Measurements from ENCODE around the gene MOB3C.

Gene MOB3C

DNA sequence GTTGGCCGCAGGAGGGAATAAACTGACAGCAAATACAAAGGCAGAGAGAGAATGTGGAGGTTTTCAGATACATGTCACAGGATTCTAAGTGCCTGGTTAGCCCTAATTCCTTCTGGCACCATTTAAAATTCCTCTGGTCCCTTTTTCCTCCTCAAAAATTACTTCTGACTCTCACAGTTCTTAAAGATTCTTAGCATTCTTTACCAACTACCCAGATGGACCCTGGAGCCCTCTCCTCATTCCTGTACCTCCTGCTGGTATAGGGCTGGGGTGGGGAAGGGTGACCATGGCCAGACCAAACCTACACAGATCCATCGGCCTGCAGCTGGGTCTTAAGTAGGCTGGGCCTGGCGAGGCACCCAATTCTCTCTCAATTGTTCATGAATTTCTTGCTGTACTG, 19.8 kb downstream of the MOB3C start:
- no peak overlapping the region for H3K27ac Mint-ChIP-seq
- TF ChIP-seq, protein P1, sequence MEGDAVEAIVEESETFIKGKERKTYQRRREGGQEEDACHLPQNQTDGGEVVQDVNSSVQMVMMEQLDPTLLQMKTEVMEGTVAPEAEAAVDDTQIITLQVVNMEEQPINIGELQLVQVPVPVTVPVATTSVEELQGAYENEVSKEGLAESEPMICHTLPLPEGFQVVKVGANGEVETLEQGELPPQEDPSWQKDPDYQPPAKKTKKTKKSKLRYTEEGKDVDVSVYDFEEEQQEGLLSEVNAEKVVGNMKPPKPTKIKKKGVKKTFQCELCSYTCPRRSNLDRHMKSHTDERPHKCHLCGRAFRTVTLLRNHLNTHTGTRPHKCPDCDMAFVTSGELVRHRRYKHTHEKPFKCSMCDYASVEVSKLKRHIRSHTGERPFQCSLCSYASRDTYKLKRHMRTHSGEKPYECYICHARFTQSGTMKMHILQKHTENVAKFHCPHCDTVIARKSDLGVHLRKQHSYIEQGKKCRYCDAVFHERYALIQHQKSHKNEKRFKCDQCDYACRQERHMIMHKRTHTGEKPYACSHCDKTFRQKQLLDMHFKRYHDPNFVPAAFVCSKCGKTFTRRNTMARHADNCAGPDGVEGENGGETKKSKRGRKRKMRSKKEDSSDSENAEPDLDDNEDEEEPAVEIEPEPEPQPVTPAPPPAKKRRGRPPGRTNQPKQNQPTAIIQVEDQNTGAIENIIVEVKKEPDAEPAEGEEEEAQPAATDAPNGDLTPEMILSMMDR (IDR thresholded peaks at IDR 0.05): no peak
- DNase-seq: no peak
- H3K4me1 Mint-ChIP-seq: peaks cover 19% of the 10 kb centered on the region
- peaks cover 7% of the 10 kb centered on the region for H3K27me3 Mint-ChIP-seq (ENCODE audit: low read depth, poor library complexity)
- H3K4me3 Mint-ChIP-seq: no peak overlapping the region
- no peaks in the 10 kb centered on the region for H3K9me3 Mint-ChIP-seq
- peaks cover 18% of the 10 kb centered on the region for H3K36me3 Mint-ChIP-seq (ENCODE audit: low read depth)

DNA sequence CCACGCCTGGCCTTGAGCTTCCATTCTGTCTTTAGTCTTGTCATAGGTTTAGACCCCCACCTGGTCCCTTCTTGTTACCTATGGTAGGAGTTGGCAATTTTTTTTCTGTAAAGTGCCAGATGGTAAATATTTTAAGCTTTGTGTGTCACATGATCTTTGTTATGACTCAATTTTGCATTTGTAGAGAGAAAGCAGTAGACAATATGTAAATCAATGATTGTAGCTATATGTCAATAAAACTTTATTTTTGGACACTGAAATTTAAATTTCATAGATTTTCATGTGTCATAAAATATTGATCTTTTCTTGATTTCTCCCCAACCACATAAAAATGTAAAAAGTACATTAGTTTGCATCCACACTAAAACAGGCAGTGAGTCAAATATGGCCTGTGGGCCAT, 20.6 kb downstream of the MOB3C start:
- Mint-ChIP-seq H3K27me3 (ENCODE audit: low read depth, poor library complexity) (peaks cover 4% of the 10 kb centered on the region), H3K36me3 (ENCODE audit: low read depth) (peaks cover 26% of the 10 kb centered on the region), H3K4me1 (peaks cover 11% of the 10 kb centered on the region), H3K4me3 (no peak overlapping the region), H3K27ac (no peak overlapping the region), H3K9me3 (no peaks in the 10 kb centered on the region)
- TF ChIP-seq, protein P1 (IDR thresholded peaks at IDR 0.05): no peak
- DNase-seq: no peak

DNA sequence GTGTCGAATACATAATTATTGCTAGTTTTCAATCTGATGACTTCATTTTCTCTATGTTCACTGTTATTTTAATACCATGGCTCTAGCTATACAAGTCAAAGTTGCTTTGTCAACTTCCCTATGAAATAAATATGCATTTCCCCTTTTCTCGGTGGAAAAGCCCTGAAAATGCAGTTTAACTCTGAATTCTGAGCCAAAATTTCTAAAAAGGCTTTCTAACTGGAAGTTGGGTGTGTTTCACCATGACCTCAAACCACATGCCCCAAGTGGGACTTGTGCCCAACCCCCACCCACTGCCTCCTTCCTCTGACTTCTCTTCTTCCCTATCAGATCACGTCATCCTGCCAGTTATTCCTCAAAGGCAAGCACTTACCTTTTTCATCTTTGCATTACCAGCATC, 21.5 kb downstream of the MOB3C start:
- no peak for DNase-seq
- Mint-ChIP-seq H3K27ac (no peak overlapping the region), H3K9me3 (no peaks in the 10 kb centered on the region), H3K36me3 (ENCODE audit: low read depth) (peaks cover 28% of the 10 kb centered on the region), H3K4me1 (peaks cover 5% of the 10 kb centered on the region), H3K27me3 (ENCODE audit: low read depth, poor library complexity) (peaks cover 4% of the 10 kb centered on the region), H3K4me3 (no peak overlapping the region)
- TF ChIP-seq, protein P1 (IDR thresholded peaks at IDR 0.05): no peak

DNA sequence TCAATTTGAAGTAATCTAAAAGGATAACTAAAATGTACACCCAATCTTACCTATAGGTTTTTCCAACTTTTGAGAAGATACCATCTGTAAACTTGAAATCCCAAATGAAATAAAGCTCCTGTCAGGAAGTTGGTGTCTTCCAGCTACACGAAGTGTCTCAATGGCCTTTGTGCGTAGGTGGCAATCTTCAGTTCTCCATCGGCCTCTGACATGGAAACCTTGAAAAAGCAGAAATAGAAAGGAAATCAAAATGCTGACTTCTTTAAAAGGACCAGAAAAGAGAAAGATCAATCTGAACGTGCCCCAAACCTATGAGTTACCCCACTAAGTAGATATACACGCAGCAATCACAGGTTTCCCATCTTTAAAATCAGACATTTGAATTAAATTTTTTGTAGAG, 22.5 kb downstream of the MOB3C start:
- H3K9me3 Mint-ChIP-seq: no peaks in the 10 kb centered on the region
- no peak overlapping the region for H3K27ac Mint-ChIP-seq
- peaks cover 36% of the 10 kb centered on the region for H3K36me3 Mint-ChIP-seq (ENCODE audit: low read depth)
- peaks cover 4% of the 10 kb centered on the region for H3K27me3 Mint-ChIP-seq (ENCODE audit: low read depth, poor library complexity)
- no peak overlapping the region for H3K4me3 Mint-ChIP-seq
- no peaks in the 10 kb centered on the region for H3K4me1 Mint-ChIP-seq
- TF ChIP-seq, protein P1 (IDR thresholded peaks at IDR 0.05): no peak
- DNase-seq: no peak

DNA sequence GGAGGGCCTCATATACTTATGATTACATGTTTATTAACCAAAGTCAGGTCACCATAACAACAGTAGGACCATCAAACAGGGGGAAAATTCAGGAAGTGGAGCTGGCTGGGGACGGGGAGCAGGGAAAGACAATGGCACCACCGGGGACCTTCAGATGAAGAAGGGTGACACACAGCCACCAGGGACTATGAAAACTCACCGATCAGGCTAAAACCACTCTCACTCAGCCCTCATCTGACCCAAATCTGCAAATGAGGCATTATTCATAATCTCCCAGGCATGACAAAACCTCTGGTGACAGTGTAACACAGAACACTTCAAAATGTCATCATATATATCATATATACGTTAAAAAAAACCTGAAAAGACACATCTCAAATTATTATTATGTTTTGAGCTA, 23.8 kb downstream of the MOB3C start:
- Mint-ChIP-seq H3K9me3 (no peaks in the 10 kb centered on the region), H3K27me3 (ENCODE audit: low read depth, poor library complexity) (peaks cover 4% of the 10 kb centered on the region), H3K27ac (no peak overlapping the region), H3K4me1 (no peaks in the 10 kb centered on the region), H3K36me3 (ENCODE audit: low read depth) (peaks cover 39% of the 10 kb centered on the region), H3K4me3 (no peak overlapping the region)
- no peak for DNase-seq
- TF ChIP-seq, protein P1 (IDR thresholded peaks at IDR 0.05): no peak

DNA sequence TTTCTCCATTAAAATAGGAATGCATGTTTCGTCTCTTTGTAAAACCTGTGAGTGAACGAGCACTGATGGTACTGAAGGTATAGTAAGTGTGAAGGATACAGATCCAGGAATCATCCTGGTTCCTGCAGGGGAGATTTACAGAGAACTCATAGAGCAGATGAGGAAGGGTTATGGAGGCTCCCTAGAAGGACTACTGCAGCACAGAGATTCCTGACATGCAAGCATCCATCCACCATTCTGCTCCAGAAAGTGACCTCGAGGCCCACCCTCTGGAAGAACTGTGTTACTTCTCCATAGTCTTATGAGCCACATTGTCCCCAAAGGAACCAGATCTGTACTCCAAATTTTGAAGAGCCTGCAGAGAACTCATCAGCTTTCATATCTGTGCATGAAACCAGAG, 27.1 kb downstream of the MOB3C start:
- Mint-ChIP-seq H3K27me3 (ENCODE audit: low read depth, poor library complexity) (peaks cover 6% of the 10 kb centered on the region), H3K4me3 (no peak overlapping the region), H3K36me3 (ENCODE audit: low read depth) (peaks cover 39% of the 10 kb centered on the region), H3K4me1 (peaks cover 8% of the 10 kb centered on the region), H3K27ac (no peak overlapping the region), H3K9me3 (no peaks in the 10 kb centered on the region)
- DNase-seq: no peak
- TF ChIP-seq, protein P1 (IDR thresholded peaks at IDR 0.05): no peak
